ENCODE data around the gene KRTAP10-10. TPM values are rescaled to one million over a fixed set of nuclear protein-coding genes. Genes with fewer than 3 reads are reported as not detected.
"Not testable (repeated sequence)": the region's sequence is repeated elsewhere in the genome, so short reads cannot be mapped to it uniquely, and the experiment has no call there.

The KRTAP10-10 gene
- total RNA-seq, 1 experiment from 2014 or later, result not detected

DNA sequence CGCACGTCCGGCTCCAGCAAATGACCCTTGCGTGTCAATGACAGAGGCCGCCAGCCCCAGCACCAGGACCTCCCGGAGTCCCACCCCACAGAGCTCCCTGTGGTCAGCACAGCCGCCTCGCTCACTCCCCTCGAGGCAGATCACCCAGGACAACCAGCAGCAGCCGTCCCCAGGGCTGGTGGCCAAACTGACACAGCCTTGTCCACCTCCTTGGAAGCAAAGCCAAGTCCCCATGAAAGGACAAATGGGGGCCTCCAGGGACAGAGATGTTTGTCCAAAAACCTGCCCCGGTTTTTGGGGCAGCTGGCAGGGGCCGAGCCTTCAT is 2.1 kb downstream of the KRTAP10-10 start:
- no peak for DNase-seq (ENCODE audit: low read depth, low spot score)
- in situ Hi-C loops (cut with HindIII; ENCODE audit: low pct_unique_long_range_greater_than_20kb, low sequenced_read_pairs), result no loop called here

DNA sequence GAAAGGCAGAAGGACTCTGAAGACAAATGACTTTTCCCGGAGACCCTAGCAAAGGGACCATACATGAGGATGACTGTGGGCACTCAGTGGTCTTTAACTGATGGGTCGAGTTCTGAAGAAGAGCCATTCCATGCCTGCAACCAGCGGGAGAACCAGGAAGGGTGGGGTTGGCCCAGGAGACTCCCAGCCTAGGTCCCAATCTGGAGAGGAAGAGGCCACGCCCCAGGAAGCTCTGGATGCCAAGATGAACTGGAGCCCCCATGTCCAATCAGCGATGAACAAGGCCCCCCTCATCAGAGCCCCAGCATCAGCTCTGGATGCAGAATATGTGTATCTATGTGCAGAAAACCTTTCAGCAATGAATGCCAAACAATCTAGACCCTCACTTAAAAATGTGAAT is 3.6 kb downstream of the KRTAP10-10 start:
- in situ Hi-C loops (cut with HindIII; ENCODE audit: low pct_unique_long_range_greater_than_20kb, low sequenced_read_pairs), result no loop called here
- no peak for DNase-seq (ENCODE audit: low read depth, low spot score)

DNA sequence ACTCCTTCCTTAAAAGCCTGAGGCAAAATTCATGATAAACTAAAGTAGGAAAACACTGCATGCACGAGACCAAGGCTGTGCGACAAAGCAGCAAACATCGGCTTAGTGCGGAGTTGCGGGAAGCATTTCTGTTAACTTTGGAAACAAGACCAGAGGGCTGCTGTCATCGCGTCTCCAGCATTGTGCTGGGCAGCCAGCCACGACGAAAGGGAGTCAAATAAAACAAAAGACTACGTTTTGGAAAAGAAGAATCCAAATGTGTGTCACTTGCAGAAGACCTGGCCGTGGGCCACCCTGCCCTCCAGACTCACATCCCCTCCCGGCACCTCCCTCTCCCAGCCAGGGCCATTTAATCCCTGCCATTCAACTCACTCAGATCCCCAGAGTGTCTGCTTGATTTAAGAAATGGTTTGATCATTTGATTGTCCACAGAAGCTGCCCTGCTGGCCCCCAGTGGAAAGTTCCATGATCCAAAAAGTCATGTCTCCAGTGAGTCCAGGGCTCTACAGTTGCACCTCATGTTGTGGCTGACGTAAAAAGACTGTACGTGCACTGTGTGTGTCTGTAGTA is 6.7 kb downstream of the KRTAP10-10 start:
- no peak for DNase-seq (ENCODE audit: low read depth, low spot score)
- in situ Hi-C loops (cut with HindIII; ENCODE audit: low pct_unique_long_range_greater_than_20kb, low sequenced_read_pairs), result no loop called here

DNA sequence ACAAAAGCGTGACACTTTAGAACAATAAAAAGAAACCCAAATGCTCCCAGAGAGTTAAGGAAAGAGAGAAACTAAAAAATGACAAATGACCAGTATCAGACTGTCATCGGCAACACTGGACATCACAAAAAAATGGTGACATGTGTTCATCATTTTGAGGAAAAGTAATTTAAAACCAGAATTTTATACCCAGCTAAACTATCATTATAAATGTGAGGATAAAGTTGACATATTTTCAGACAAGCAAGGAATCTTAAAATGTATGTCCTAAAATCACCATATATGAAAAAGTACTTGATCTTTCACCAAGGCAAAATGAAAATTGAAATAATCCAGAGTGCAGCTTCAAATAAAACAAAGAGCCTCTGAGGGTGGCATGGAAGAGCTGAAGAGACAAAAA is 7.7 kb downstream of the KRTAP10-10 start:
- in situ Hi-C loops (cut with HindIII; ENCODE audit: low pct_unique_long_range_greater_than_20kb, low sequenced_read_pairs), result no loop called here
- no peak for DNase-seq (ENCODE audit: low read depth, low spot score)

DNA sequence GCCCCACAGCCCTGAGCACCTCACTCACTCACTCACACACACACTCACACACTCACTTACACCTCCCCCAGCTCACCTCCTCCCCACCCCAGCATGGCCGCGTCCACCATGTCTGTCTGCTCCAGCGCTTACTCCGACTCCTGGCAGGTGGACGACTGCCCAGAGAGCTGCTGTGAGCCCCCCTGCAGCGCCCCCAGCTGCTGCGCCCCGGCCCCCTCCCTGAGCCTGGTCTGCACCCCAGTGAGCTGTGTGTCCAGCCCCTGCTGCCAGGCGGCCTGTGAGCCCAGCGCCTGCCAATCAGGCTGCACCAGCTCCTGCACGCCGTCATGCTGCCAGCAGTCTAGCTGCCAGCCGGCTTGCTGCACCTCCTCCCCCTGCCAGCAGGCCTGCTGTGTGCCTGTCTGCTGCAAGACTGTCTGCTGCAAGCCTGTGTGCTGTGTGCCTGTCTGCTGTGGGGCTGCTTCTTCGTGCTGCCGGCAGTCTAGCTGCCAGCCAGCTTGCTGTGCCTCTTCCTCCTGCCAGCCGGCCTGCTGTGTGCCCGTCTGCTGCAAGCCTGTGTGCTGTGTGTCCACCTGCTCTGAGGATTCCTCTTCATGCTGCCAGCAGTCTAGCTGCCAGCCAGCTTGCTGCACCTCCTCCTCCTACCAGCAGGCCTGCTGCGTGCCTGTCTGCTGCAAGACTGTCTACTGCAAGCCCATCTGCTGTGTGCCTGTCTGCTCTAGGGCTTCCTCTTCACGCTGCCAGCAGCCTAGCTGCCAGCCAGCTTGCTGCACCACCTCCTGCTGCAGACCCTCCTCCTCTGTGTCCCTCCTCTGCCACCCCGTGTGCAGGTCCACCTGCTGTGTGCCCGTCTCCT is 9.4 kb downstream of the KRTAP10-10 start, which contains the start of gene KRTAP10-11:
TSS of gene KRTAP10-11 (plus strand) at position 49 of the 856 bp plus-strand sequence. CDS start at position 94, 45 bp downstream.
- DNase-seq (ENCODE audit: low read depth, low spot score); in situ Hi-C loops (cut with HindIII; ENCODE audit: low pct_unique_long_range_greater_than_20kb, low sequenced_read_pairs): not testable (repeated sequence)

DNA sequence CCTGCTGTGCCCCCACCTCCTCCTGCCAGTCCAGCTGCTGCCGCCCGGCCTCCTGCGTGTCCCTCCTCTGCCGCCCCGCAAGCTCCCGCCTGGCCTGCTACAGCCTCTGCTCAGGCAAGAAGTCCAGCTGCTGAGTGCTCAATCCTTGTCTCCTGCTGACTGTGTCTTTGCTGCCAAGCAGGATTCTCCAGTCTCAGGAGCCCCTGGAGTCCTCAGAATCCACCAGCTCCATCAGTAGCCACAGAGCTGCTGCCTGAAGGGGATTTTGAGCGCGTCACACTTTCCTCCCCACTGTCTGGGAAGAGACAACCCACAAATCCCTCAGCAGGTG is 10.0 kb downstream of the KRTAP10-10 start:
- no peak for DNase-seq (ENCODE audit: low read depth, low spot score)

DNA sequence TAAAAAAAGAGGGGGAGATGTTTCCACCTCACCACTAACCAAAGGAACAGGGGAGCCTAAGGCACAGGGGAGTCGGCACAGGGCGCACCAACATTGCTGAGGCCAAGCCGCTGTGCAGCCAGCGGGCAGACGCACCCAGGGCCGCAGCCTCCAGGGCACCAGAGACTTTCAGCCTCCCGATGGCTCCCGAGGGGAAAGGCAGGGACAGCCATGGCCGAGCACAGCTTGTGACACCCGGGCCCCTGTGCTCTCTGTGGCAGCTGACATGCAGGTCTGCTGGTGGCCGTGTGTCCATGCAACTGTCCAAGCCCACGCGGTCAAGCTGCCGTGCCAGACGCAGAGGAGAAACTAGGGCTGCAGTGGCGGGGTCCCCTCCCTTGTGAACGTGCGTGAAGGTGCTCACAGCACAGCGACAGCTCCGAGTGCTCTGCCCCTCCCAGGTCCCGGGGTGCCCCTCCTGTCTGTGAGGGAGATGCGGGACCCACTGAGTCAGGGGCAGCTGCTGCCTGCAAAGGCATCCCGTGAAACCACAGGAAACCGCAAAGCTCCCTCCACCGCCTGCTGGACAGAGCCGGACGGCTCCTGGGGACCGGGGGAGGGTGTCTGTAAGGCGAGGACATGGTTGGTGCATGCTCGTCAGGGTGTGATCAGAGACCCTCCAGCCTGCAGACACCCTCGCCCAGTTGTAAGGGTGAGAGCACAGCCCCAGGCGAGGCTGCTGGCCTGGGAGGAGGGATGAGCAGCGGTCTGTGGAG is 11.6 kb downstream of the KRTAP10-10 start:
- in situ Hi-C loops (cut with HindIII; ENCODE audit: low pct_unique_long_range_greater_than_20kb, low sequenced_read_pairs), result no loop called here

More for the DNA sequence above, 10.0 kb downstream of the KRTAP10-10 start:
- in situ Hi-C loops (cut with HindIII; ENCODE audit: low pct_unique_long_range_greater_than_20kb, low sequenced_read_pairs), result no loop called here

DNA sequence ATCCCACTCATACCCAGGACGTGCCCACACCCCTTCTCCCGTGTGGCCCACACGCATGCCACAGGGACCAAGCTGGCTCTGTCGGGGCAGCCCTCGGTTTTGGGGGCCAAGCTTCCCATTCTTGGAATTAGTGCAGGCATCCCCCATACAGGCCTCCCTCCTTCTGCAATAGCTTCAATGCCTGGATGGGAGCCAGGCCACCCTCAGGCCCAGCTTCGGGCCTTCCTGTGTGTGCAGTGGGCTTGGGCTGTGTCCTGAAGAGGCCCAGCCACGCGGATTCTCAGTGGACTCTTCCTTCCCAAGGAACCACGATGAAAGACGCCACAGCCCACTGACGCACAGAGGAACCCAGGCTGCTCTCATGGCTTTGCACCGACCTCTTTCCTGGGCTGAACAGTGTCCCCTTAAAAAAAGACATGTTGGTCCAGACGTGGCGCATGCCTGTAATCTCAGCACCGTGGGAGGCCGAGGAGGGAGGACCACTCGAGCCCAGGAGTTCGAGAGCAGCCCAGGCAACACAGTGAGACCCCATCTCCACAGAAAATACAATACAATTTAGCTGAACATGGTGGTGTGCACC is 12.5 kb downstream of the KRTAP10-10 start:
- in situ Hi-C loops (cut with HindIII; ENCODE audit: low pct_unique_long_range_greater_than_20kb, low sequenced_read_pairs), result no loop called here
- DNase-seq (ENCODE audit: low read depth, low spot score), result no peak

More for the DNA sequence above, 11.6 kb downstream of the KRTAP10-10 start:
- no peak for DNase-seq (ENCODE audit: low read depth, low spot score)

DNA sequence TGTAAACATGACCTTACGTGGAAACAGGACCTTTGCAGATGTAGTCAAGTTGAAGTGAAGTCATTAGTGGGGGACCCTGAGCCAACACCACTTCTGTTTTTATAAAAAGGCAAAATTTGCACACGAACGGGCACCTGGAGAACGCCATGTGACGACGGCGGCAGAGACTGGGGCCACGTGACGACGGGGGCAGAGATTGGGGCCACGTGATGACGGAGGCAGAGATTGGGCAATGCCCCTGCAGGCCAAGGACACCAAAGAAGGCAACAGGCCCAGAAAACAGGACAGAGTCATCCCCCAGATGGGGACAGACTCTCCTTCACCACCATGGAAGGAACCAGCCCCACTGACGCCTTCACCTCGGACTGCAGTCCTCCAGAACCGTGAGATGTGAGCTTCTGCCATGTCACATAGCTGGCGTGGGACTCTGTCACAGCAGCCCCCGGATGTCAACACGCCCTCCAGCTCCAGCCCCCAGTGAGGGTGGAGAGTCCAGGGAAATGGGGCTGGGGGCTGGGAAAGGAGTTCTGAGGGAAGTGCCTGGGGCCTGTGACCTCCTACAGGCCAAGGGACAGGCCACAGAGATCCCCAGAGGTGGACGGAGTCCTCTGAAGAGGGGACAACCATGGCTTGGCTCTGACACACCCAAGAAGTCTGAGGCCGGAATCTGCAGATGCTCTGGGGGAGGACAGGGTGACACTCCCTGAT is 13.3 kb downstream of the KRTAP10-10 start:
- in situ Hi-C loops (cut with HindIII; ENCODE audit: low pct_unique_long_range_greater_than_20kb, low sequenced_read_pairs), result no loop called here
- DNase-seq (ENCODE audit: low read depth, low spot score), result no peak

DNA sequence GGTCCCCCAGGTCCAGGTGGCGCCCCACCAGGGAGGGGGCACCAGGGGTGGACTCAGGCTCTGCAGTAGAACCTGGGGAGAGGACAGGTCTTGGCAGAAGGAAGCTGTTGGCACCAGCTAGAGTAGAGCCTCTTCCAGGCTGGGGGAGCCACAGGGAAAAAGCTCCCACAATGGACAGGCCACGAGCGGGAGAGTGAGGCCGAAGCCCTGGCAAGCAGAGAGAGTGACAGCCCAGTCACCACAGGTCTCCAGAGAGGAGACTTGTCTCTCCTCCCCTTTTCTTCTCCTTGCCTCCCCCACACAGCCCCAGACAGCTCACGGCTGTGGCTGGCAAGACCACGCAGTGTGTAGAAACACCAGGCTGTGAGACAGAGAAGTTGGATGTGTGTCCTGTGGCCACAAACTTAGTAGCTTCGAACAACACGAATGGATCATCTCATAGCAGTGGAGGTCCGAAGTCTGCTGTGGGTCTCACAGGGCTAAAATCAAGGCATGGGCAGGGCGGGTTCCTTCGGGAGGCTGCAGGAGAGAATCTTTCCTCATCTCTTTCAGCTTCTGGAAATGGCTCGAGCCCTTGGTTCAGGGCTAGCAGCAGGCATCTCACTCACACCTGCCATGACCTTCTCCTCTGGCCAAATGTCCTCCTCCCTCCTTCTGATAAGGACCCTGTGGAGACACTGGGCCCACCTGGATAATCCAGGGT is 14.0 kb downstream of the KRTAP10-10 start:
- in situ Hi-C loops (cut with HindIII; ENCODE audit: low pct_unique_long_range_greater_than_20kb, low sequenced_read_pairs), result no loop called here

DNA sequence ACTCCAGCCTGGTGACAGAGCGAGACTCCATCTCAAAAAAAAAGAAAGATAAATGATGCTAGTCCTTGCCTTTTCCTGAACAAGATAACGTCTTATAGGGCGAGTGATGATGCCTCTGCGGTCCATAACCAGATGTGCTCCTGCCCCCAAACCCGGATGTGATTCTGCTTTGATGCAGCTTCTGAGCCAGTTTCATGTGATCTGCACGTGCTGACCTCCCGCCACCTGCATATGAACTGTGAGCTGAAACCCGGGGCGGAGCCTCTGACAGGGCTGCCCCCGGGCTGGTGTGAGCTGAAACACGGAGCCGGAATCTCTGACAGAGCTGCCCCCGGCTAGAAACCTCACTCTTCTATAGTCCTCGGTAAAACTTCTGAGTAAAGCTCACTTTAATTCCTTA is 16.0 kb downstream of the KRTAP10-10 start:
- in situ Hi-C loops (cut with HindIII; ENCODE audit: low pct_unique_long_range_greater_than_20kb, low sequenced_read_pairs), result no loop called here
- peak; percentile 34 for DNase-seq (ENCODE audit: low read depth, low spot score)

More for the DNA sequence above, 14.0 kb downstream of the KRTAP10-10 start:
- no peak for DNase-seq (ENCODE audit: low read depth, low spot score)

DNA sequence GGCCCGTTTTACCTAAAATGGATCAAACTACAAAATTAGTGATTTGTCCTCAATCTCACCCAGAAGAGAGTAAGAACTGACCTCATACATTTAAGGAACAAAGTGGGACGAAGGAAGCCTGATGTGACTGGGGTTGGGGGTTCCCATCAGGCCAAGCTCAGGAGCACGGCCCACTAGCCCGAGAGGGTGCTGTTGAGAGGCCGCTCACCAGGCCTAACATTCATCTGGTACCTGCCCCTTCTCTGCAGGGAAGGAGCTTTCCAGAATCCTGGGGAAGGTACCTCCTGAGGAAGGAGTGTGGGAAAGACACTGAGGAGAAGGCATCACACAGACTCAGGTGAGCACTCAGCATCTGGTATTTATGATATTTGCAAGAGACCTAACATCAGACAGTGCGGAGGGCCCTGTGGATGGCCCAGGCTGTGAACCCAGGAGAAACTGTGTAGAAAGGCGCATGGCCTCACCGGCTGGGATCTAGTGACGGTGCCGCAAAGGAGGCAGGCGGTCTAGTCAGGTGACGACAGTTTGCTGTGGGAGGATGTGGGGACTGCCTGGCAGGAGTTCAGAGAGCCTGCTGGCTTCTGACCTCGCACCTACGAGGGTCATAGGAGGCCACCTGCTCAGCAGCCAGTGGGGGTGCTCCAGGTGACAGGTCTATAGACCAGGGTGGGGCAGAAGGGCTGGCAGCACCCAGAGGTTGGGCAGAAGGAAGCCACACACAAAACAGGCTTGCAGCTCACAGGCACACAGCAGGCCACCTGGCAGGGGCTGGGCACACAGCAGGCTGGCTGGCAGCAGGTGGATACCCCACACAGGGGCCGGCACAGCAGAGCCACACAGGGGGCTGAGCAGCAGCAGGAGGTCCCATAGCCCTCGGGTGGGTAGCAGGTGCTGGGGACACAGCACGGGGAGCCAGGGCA is 16.8 kb downstream of the KRTAP10-10 start:
- in situ Hi-C loops (cut with HindIII; ENCODE audit: low pct_unique_long_range_greater_than_20kb, low sequenced_read_pairs), result no loop called here
- DNase-seq (ENCODE audit: low read depth, low spot score), result no peak

DNA sequence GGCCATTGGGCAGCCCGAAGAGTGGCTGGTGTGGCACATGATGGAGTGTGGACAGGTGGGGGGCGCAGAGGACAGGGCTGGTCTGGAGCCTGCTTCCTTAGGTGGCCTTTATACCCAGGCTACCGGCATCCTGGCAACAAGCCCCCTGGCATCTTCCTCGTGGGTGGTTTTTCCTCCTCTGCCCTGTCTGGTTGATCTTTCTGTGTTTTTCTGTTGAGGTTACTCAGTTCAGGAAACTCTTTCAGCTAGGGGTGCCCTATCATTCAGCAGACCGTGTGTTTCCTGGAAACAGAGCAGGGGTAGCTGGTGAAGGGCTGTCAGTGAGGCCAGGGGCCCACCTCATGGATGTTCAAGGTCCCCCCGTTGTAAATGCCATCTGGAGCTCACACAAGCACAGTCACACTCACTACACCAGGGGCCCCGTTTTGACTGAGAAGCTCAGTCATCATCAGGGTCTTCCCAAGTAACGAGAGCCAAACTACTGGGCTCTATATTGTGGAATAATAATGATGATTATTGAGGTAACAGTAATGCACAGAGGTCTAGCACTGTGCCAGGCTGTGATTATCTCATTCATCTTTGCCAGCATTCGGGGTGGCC is 17.5 kb downstream of the KRTAP10-10 start, which contains the start of gene KRTAP12-4:
TSS of gene KRTAP12-4 (minus strand) at position 84 of the 600 bp plus-strand sequence. CDS start at position 39, 45 bp downstream.
- in situ Hi-C loops (cut with HindIII; ENCODE audit: low pct_unique_long_range_greater_than_20kb, low sequenced_read_pairs), result no loop called here

DNA sequence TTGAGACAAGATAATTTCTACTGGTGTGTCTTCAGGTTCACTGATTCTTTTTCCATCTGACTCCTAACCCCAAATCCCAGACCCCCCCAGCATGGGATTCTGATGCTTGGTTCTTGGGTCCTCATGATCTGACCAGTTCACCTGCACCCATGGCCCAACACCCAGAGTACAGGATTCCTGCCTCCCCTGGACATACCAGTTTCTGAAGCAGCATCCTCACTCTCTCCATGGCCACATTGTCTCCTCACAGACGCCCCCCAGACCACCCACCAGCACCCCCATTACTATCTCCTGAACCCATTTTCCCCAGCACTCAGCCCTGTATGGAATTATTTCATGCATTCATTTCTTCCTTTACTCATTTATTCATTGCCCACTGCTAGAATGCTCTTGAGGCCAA is 19.7 kb downstream of the KRTAP10-10 start:
- DNase-seq (ENCODE audit: low read depth, low spot score), result no peak
- in situ Hi-C loops (cut with HindIII; ENCODE audit: low pct_unique_long_range_greater_than_20kb, low sequenced_read_pairs), result no loop called here

More for the DNA sequence above, 17.5 kb downstream of the KRTAP10-10 start, which contains the start of gene KRTAP12-4:
- DNase-seq (ENCODE audit: low read depth, low spot score), result no peak

DNA sequence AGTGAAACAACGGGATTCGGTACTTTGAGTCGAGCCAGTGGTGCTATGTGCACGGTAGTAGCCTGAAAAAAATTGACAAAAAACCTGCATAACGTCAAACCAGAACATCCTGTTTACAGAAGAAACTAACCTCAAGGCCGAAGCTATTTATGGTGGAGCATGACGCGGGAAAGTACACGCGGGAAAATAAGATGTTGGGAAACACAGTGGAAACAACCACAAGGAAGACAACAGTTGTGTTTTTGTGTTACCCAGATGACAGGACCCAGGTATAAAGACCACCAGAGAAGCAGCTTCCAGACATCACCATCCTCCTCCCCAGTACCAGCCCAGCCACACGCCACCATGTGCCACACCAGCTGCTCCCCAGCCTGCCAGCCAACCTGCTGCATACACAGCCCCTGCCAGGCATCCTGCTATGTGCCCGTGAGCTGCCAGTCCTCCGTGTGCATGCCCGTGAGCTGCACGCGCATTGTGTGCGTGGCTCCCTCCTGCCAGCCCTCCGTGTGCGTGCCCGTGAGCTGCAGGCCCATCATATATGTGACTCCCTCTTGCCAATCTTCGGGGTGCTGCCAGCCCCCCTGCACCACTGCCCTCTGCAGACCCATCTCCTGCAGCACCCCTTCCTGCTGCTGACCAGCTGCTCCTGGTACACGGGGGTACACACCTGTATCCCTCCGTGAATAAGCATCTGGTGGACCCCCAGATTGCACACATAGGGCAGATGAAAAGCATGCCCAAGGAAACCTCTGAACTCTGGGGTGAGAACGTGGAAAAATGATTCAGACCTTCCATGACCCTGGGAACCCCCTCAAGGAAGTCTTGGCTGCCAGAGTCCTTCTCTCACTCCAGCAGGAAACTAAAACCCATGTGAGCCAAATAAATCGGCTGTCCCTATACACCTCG is 20.7 kb downstream of the KRTAP10-10 start, which contains the start of gene KRTAP12-3:
TSS of gene KRTAP12-3 (plus strand) at position 298 of the 906 bp plus-strand sequence. CDS start at position 346, 48 bp downstream.
- in situ Hi-C loops (cut with HindIII; ENCODE audit: low pct_unique_long_range_greater_than_20kb, low sequenced_read_pairs), result no loop called here

More for the DNA sequence above, 20.7 kb downstream of the KRTAP10-10 start, which contains the start of gene KRTAP12-3:
- no peak for DNase-seq (ENCODE audit: low read depth, low spot score)
